ENCODE results near the gene SLC16A3.
"Not testable (repeated sequence)": the region's sequence is repeated elsewhere in the genome, so short reads cannot be mapped to it uniquely, and the experiment has no call there.

The SLC16A3 gene

DNA sequence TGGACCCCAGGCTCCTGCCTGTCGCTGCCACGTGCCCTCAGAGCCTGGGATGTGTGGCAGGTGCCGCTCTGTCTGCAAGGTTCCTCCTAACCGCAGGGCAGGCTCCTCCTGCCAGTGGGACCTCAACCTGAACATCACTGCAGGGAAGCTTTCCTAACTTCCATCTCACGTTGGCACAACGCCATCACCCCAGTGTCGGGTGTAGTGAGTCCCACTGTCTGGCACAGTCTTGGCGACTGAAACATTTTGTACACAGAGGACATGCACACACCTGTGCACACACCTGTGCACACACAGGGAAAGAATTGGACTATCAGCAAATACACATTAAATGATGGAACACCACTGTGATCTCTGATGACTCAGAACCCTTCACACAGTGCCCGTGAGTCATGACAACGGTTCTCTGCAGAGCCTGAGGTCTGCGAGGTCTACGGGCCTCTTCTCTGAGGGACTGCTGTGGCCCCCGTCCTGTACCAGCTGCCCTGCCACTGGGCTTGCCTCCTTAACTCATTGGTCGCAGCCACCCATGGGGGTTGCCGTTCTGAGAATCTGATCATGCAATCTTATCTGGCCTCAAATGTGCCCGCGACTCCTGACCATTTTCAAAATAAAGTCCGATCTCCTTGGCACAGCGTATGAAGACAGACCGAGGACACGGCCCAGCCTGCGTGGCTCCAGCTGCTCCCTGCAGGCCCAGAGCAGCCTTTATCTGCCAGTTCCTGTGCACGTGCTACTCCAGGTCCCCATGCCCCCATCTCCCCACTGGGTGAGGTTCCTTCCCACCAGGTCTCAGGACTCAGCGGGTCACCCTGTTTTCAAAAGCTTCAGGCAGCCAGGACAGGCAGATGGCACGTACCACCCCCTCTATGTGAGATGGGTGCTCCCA lies 23.8 kb upstream of the SLC16A3 start:
- FAIRE-seq = no peak

- peak; percentile 3 for FAIRE-seq
Measured at GRCh38 chr17:82205720-82206508, 22.9 kb upstream of the SLC16A3 start.

GRCh38 chr17:82210655-82211054 lies 18.2 kb upstream of the SLC16A3 start:
- FAIRE-seq = not testable (repeated sequence)

DNA sequence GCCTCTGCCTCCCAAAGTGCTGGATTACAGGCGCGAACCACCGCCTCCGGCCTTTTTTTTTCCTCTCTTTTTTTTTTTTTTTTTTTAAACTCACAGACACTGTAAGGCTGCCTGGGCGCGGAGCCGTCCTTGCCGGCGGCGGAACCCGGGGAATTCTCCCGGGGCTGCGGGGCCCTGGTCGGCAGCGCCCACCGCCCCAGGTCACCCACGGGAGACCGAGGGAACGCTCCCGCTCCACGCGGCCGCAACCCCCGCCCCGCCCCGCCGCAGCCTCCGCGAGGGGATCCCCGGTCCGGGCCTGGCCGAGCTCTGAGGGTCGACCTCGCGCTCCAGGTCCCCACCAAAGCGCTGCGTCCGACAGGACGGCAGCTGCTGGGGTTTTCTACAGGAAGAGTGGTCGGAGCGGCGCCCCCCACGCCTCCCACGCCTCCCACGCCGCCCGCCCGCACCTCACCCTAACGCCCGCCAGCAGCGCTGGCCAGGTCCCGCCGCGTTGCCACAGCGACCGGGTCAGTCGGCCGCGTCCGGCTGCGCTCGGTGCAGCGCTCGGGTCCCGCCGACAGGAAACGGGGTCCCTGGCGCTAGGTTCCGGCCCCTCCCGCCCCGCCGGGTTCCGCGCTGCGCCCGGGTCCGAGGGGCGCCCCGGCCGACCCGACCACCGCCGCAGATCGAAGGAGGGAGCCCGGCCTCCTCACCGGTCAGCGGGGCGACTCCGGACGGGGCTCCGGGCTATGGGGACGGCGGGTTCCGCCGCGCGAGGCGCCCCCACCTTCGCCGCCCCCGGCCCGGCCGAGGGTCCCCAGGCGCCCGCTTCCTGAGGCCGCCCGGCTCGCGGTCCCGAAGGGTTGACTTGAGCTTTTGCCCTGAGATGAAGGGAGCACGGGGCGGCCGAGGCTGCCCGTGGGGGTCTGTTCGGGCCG lies 16.3 kb upstream of the SLC16A3 start, which contains the start of gene CCDC57:
TSS of gene CCDC57 (minus strand) at position 512 of the 920 bp plus-strand sequence. CDS start 10,898 bp downstream, outside the sequence.
- FAIRE-seq = no peak

DNA sequence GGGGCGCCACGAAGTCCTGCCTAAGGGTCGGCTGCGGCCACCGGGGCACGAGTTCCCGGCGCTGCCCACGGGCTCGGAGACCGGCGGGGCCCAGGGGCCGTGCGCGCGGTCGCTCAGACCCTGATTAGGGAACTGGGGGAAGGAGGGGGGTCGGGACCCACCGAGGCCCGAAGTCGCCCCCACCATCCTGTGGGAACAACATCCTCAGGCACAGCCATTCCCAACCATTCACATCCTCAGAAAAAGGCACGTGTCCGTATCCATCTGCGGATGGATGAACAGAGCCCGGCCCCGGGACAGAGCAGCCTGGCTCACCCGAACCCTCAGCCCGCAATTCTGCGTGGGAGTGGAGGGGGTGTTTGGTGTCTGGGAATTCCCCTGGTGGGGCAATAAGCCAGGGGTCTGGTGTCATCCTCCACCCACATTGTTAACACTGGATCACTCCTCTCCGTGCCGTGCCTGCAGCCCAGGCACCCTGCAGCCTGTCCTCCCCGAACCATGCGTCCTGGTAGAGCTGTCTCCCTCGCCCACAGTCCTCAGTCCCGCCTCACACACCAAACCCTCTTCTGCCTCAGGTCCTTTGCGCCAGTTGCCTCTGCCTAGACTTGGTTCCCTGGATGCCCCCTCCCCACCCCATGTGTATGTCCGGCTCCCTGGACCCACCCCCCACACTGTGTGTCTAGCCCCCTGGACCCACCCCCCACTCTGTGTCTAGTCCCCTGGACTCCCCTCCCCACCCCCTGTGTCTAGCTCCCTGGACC lies 15.4 kb upstream of the SLC16A3 start:
- FAIRE-seq = no peak

GRCh38 chr17:82214012-82214628 lies 14.7 kb upstream of the SLC16A3 start:
- FAIRE-seq = no peak

DNA sequence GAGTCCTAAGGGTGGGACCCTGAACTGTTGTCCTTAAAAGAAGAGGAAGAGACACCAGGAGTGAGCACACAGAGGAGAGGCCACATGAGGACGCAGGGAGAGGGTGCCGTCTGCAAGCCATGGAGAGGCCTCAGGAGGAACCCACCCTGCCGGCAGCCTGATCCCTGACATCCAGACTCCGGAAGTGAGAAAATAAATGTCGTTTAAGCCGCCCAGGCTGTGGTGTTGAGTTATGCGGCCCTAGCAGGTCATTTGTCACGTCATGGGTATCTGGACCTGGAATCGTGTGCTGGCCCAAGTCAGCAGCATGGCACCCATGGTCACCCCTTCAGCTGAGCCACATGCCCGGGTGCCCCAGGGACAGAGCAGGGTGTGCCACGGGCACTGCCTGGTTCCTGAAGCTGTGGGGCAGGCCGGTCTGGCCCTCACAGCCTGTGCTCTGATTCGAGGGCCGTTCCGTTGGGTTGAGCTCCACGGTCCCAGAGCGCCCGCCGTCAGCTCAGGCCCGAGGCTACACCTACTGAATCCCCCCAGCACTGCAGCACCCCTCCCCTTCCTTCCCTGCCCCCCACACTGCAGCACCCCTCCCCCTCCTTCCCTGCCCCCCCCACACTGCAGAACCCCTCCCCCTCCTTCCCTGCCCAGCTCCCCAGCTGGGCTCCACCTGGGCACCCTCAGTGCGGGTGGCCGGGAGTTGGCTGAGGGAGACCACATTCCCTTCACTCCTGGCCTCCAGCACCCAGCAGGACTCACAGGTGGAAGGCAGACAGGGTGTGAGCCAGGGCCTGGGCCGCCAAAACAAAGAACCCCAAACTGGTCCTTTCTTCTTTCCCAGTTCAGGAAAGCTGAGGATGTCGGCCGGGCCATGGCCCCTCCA lies 13.5 kb upstream of the SLC16A3 start:
- no peak for FAIRE-seq

- FAIRE-seq = no peak
Measured at GRCh38 chr17:82215972-82216300, 12.9 kb upstream of the SLC16A3 start.

DNA sequence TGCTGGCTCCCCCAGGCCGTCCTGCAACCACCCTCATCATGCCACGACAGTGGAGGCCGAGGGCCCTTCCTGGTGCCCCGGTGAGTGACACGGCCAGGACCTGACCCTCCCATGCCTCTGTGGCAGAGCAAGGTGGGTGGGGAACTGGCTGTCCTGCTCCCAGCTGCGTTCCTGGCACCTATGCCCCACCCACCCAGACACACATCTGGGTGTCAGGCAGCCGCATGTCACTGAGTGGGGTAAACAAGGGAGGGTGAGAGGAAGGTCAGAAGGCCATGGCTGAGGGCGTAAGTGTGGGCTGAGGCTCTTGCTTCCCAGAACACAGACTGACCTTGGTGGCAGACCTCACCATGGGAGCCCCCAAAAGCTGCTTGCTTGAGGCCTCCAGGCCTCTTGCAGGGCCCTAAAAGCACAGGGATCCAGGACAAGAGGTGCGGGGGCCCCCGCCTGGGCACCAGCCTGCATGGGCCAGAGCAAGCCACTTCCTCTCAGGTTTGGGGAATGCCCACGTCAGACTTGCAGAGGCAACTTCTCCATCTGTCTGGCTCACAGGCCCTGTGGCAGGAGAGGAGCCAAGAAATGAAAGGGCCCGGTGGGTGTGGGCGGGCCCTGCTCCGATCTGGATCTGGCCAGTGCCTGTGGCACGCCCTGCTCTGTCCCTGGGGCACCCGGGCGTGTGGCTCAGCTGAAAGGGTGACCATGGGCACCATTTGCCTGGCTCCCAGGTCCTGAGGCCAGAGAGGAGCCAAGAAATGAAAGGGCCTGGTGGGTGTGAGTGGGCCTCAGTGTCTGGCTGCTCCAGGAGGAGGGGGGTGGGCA lies 12.3 kb upstream of the SLC16A3 start:
- FAIRE-seq = no peak

- no peak for FAIRE-seq
Measured at GRCh38 chr17:82217120-82217529, 11.7 kb upstream of the SLC16A3 start.

- FAIRE-seq = no peak
Measured at GRCh38 chr17:82217530-82218204, 11.2 kb upstream of the SLC16A3 start.

DNA sequence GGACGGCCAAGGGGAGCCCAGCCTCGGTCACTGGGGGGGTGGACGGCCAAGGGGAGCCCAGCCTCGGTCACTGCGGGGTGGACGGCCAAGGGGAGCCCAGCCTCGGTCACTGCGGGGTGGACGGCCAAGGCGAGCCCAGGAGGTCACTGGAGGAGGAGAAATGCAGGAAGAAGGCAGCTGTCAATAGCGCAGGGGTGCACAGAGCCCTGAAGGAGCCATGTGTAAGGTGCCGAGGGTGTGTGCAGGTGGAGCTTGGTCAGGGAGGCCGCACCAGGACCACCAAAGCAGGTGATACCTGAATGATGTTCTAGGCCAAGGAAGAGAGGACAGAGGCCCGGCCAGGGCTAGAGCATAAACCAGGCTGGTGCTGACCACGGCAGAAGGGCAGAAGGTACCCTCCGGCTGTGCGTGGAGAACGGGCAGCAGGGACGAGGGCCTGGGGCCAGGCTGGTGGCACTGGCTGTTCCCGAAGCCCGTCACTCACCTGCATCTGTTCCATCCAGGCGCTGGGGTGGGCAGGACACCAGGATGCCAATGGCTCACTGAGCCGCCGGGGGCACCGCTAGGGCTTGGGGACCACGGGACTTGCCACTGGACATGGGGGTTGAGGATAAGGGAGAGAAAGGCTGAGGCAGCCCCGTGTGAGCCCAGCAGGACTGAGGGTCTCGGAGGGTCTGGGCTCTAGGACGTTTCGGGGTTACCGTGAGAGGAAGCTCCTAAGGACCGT lies 10.3 kb upstream of the SLC16A3 start:
- FAIRE-seq = no peak

- FAIRE-seq = no peak
Measured at GRCh38 chr17:82219083-82219482, 9.8 kb upstream of the SLC16A3 start.

DNA sequence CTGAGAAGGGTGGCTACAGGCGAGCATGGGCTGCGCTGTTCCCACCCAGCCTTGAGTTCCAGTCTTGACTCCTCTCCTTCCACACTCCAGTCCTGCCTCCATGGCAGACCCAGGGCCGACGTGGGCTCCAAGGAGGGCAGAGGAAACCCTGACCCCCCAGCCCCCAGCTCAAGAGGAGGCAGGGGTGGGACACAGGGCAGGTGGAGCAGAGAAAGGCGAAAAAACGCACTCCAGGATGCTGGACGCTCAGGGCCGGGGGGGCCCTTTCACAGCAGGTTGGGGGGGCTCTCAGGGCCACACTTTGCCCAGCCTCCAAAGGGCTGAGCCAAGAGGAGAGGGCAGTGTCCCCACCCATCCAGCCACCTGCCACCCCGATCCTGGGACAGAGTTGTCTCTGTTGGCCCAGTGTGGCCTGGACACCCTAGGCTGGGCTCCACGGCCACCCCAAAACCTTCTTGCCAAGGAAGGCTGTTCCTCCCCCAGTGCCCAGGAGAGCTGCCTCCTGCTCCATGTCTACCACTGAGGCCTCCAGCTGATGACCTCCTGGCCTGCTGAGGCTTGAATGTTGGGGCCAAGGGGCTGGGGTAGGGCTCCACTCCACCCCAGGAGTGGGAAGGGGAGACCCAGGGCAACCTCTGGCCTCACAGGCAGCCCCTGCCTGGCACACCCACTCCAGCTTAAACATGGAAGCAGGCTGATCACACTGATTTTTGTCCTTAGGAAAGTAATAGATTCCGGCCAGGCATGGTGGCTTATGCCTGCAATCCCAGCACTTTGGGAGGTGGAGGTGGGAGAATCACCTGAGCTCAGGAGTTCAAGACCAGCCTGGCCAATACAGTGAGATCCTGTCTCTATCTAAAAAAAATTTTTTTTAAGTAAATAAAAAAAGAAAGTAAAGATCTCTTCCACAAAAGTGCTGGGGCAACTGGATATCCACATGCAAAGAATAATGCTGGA lies 8.8 kb upstream of the SLC16A3 start:
- no peak for FAIRE-seq

DNA sequence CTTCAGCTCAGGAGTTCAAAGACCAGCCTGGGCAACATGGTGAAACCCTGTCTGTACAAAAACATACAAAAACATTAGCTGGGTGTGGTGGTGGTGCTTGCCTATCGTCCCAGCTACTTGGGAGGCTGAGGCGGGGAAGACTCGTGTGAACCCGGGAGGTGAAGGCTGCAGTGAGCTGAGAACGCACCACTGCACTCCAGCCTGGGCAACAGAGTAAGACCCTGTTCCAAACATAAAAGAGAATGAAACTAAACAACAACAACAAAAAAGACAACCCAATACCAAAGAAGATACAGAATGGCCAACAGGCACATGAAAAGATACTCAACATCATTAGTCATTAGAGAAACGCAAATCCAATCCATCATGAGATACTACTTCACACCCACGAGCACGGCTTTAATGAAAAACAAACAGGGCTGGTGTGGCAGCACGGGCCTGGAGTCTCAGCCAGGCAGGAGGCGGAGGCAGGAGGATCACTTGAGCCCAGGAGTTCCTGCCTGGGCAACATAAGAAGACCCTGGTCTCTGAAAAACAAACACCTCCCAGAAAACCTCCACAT lies 7.4 kb upstream of the SLC16A3 start:
- FAIRE-seq = no peak

DNA sequence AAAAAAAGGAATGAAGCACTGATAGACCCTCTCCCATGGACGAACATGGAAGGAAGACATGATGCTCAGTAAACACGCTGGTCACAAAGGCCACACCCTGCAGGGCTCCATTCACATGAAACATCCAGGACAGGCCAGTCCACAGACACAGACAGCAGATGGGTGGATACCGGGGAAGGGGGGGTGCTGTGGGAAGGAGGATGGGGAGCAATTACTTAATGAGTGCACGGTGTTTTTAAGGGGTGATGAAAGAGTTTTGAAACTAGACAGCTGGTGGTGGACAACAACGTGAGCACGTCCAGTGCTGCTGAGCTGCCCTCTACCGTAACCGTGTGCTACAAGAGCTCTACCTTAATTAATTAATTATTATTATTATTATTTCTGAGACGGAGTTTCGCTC lies 6.0 kb upstream of the SLC16A3 start:
- FAIRE-seq = no peak

GRCh38 chr17:82223517-82223916 lies 5.3 kb upstream of the SLC16A3 start:
- no peak for FAIRE-seq

Data from G401.6 (cell line).